RWPE1 (cell line): ENCODE results near the gene NCLN.

ENCODE experiments used
- CTCF ChIA-PET: fragments of 350-600 bp; sonication (Branson Sonifier 250); formaldehyde crosslinking; extraction: SDS; loops from one replicate; lab custom pipeline; 2021; lab: Yijun Ruan, JAX
- POLR2A ChIA-PET: fragments of 400-600 bp; formaldehyde crosslinking; extraction: SDS; loops from one replicate; lab custom pipeline; 2020; ENCODE audit warnings: antibody characterized with exemption; ENCODE audit not compliant: low non-redundant PET; lab: Yijun Ruan, JAX
- DNase-seq: peaks from one replicate; pipeline ENCODE4 v3.0.0; 2012; ENCODE audit warnings: low spot score
- H3K27ac ChIP-seq: fragments of 450-650 bp; 2 replicates; pipeline ENCODE4 v1.5.1; 2017
- TF ChIP-seq, protein P1 (sequence below): fragments of 450-650 bp; conservative IDR thresholded peaks from 2 replicates; pipeline ENCODE4 v1.5.1; 2017; ENCODE audit warnings: low read depth, mild to moderate bottlenecking

Gene NCLN

GRCh38 chr19:3224346-3225168, 38.8 kb downstream of the NCLN start, which contains the start of gene CELF5:
CELF5 (plus strand) TSS chr19:3224661; CDS start chr19:3224740, 79 bp downstream.
- TF ChIP-seq, protein P1, sequence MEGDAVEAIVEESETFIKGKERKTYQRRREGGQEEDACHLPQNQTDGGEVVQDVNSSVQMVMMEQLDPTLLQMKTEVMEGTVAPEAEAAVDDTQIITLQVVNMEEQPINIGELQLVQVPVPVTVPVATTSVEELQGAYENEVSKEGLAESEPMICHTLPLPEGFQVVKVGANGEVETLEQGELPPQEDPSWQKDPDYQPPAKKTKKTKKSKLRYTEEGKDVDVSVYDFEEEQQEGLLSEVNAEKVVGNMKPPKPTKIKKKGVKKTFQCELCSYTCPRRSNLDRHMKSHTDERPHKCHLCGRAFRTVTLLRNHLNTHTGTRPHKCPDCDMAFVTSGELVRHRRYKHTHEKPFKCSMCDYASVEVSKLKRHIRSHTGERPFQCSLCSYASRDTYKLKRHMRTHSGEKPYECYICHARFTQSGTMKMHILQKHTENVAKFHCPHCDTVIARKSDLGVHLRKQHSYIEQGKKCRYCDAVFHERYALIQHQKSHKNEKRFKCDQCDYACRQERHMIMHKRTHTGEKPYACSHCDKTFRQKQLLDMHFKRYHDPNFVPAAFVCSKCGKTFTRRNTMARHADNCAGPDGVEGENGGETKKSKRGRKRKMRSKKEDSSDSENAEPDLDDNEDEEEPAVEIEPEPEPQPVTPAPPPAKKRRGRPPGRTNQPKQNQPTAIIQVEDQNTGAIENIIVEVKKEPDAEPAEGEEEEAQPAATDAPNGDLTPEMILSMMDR: peak; percentile 90
- no peak within 1 kb of the TSS for H3K27ac ChIP-seq
- peak; percentile 65 for DNase-seq
- ChIA-PET POLR2A (no interaction called here), CTCF (interaction anchor here (0.7 to 1.2 kb wide), 4 partner anchors 9 to 80 kb away, joined by 3 read pairs; no protein-coding TSS in a partner anchor)

DNA sequence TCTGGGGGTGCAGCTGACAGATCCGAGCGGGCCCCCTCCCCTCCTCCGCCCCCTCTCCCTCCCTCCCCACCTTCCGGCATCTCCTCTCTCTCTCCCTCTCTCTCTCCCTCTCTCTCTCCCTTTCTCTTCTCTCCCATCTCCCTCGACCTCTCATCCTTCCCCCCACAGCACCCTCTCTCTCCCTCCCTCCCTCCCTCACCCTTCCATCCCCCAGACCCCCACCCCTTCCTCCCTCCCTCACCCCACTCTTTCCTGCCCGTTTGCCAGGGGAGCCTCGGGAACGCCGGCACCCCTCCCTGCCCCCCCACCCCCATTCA, 39.4 kb downstream of the NCLN start:
- H3K27ac ChIP-seq: no peak overlapping the region
- ChIA-PET CTCF (interaction anchor here (1.2 kb wide), 1 partner anchor 33 kb away, joined by 3 read pairs; no protein-coding TSS in a partner anchor), POLR2A (no interaction called here)
- TF ChIP-seq, protein P1: no peak
- no peak for DNase-seq

GRCh38 chr19:3225677-3226093, 40.0 kb downstream of the NCLN start:
- no peak for DNase-seq
- H3K27ac ChIP-seq: no peak overlapping the region
- ChIA-PET CTCF (interaction anchor here (0.7 kb wide), 1 partner anchor 128 kb away, joined by 3 read pairs; no protein-coding TSS in a partner anchor), POLR2A (no interaction called here)
- TF ChIP-seq, protein P1: no peak

GRCh38 chr19:3227054-3227626, 41.4 kb downstream of the NCLN start:
- no peak overlapping the region for H3K27ac ChIP-seq
- TF ChIP-seq, protein P1: no peak
- POLR2A ChIA-PET: no interaction called here
- CTCF ChIA-PET: no interaction called here
- DNase-seq: no peak

GRCh38 chr19:3229346-3229743, 43.6 kb downstream of the NCLN start:
- ChIA-PET POLR2A (no interaction called here), CTCF (interaction anchor here (0.5 kb wide), 1 partner anchor 578 kb away, joined by 3 read pairs; no protein-coding TSS in a partner anchor)
- TF ChIP-seq, protein P1: no peak
- H3K27ac ChIP-seq: no peak overlapping the region
- no peak for DNase-seq

DNA sequence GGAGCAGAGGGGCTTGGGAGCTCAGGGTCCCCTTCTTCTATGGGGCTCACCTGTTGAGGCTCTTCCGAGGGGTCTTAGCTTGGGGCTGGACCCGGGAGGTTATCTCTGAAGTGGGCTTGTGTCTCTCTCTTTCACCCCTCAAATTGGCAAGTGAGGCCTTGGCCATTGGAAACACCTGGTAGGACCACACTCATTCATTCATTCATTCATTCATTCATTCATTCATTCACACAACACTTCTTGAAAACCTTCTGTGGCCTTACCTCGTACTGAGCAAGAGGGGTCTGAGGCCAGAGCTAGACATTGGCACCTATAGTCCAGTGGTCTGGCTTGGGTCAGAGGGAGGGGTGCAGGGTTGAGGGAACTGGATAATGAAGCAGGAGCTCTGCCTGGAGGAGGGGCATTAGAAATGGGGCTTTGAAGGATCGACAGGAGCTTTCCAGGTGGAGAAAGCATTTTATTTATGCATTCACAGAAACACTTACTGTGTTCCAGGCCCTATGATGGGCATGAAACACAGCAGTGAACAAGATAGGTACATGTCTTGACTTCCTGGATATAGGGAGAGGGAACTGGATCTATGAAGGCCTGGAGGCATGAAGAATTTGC, 44.3 kb downstream of the NCLN start:
- ChIA-PET POLR2A (no interaction called here), CTCF (no interaction called here)
- H3K27ac ChIP-seq: no peak overlapping the region
- DNase-seq: no peak
- TF ChIP-seq, protein P1: no peak
